Activated CD4-positive, alpha-beta T cell treated with anti-CD3 and anti-CD28 coated beads, Interleukin-2, amount 50 U/mL, for 1 hour (primary cell): ENCODE results near the gene F5.
A peak's percentile ranks its signal among the peaks of the same experiment; 100 is the strongest.
"Not testable (repeated sequence)": the region's sequence is repeated elsewhere in the genome, so short reads cannot be mapped to it uniquely, and the experiment has no call there.

Source experiments
- DNase-seq: peaks from one replicate; pipeline ENCODE4 v3.0.0-alpha.2; 2020

Gene F5

GRCh38 chr1:169508432-169509338 is 77.6 kb downstream of the F5 start:
- no peak for DNase-seq

- DNase-seq, result no peak
Measured at GRCh38 chr1:169507413-169507812, 78.9 kb downstream of the F5 start.

GRCh38 chr1:169503601-169504000 is 82.7 kb downstream of the F5 start:
- not testable (repeated sequence) for DNase-seq

GRCh38 chr1:169499807-169500206 is 86.5 kb downstream of the F5 start:
- no peak for DNase-seq

- DNase-seq, result no peak
Measured at GRCh38 chr1:169497317-169497716, 89.0 kb downstream of the F5 start.

GRCh38 chr1:169495916-169496315 is 90.4 kb downstream of the F5 start:
- no peak for DNase-seq

- DNase-seq, result no peak
Measured at GRCh38 chr1:169495046-169495775, 91.1 kb downstream of the F5 start.

GRCh38 chr1:169494343-169494742 is 91.9 kb downstream of the F5 start:
- DNase-seq, result no peak

- no peak for DNase-seq
Measured at GRCh38 chr1:169493251-169493650, 93.0 kb downstream of the F5 start.

- no peak for DNase-seq
Measured at GRCh38 chr1:169491845-169492281, 94.4 kb downstream of the F5 start.

GRCh38 chr1:169488157-169488556 is 98.1 kb downstream of the F5 start:
- DNase-seq, result no peak

GRCh38 chr1:169487561-169487960 is 98.7 kb downstream of the F5 start:
- DNase-seq, result no peak

GRCh38 chr1:169487133-169487532 is 99.1 kb downstream of the F5 start:
- DNase-seq, result no peak

- DNase-seq, result no peak
Measured at GRCh38 chr1:169486281-169487051, 99.8 kb downstream of the F5 start.

GRCh38 chr1:169485431-169486280 is 100.6 kb downstream of the F5 start, which contains the start of gene SLC19A2:
Gene SLC19A2, minus strand, starts transcription at chr1:169485944. Its CDS starts 178 bp downstream, at chr1:169485766.
- peak; percentile 90 for DNase-seq

GRCh38 chr1:169484683-169485430 is 101.4 kb downstream of the F5 start:
- peak; percentile 15 for DNase-seq

- no peak for DNase-seq
Measured at GRCh38 chr1:169484101-169484500, 102.2 kb downstream of the F5 start.

- DNase-seq, result no peak
Measured at GRCh38 chr1:169483500-169483966, 102.7 kb downstream of the F5 start.

- DNase-seq, result no peak
Measured at GRCh38 chr1:169479363-169480066, 106.8 kb downstream of the F5 start.

- DNase-seq, result no peak
Measured at GRCh38 chr1:169478094-169478672, 108.1 kb downstream of the F5 start.
